Gastrocnemius medialis (tissue), 4 donors: Measurements from ENCODE around the gene GFY. TPM values are rescaled to one million over a fixed set of nuclear protein-coding genes. Genes with fewer than 3 reads are reported as not detected.

Experiments used
- ATAC-seq, 2 donors: fragments of 150-250 bp; one replicate each; pipeline ENCODE4 v1.9.1; 2016
- DNase-seq, 2 donors: peaks; one replicate each; pipeline ENCODE4 v3.0.0-alpha.2; 2019
- H3K27ac ChIP-seq, 4 donors: fragments of 200-600 bp; sonication (generic); 1 replicate in 1 of 4; 2 replicates in 3 of 4; pipeline ENCODE4 v1.5.1; 2016 to 2018; ENCODE audit warnings: mild to moderate bottlenecking in 2 of 4, moderate library complexity in 1 of 4
- H3K27me3 ChIP-seq, 3 donors: fragments of 200-600 bp; sonication (generic) in 2 of 3; 1 replicate in 1 of 3; 2 replicates in 2 of 3; pipeline versions ENCODE4 v1.5.1 to v1.6.0; 2016 to 2019; ENCODE audit warnings: mild to moderate bottlenecking in 1 of 3, moderate library complexity in 1 of 3
- H3K36me3 ChIP-seq, 2 donors: fragments of 200-600 bp; sonication (generic) in 1 of 2; one replicate each; pipeline ENCODE4 v1.5.1; 2017 to 2018
- H3K4me1 ChIP-seq, 2 donors: fragments of 200-600 bp; sonication (generic) in 1 of 2; one replicate each; pipeline ENCODE4 v1.5.1; 2016 to 2017; ENCODE audit warnings: mild to moderate bottlenecking in 2 of 2
- H3K4me3 ChIP-seq, 4 donors: fragments of 200-600 bp; sonication (generic) in 3 of 4; 1 replicate in 1 of 4; 2 replicates in 3 of 4; pipeline ENCODE4 v1.5.1; 2016 to 2019; ENCODE audit warnings: mild to moderate bottlenecking in 2 of 4
- H3K9me3 ChIP-seq, 3 donors: fragments of 200-600 bp; sonication (generic) in 2 of 3; 1 replicate in 1 of 3; 2 replicates in 2 of 3; pipeline ENCODE4 v1.5.1; 2016 to 2019
- POLR2A ChIP-seq, 2 donors: fragments of 450-650 bp; IDR thresholded peaks; one replicate each; pipeline ENCODE4 v1.6.1; 2017; ENCODE audit warnings: antibody characterized with exemption in 2 of 2, mild to moderate bottlenecking in 2 of 2, moderate library complexity in 2 of 2
- in situ Hi-C, 4 donors: fragments of 200-750 bp; cut with MboI; loops; one replicate each; pipeline versions ENCODE4 v1.15.0 to v1.8.0; 2017; ENCODE audit warnings: low sequenced_read_pairs in 4 of 4
- intact Hi-C: fragments of 100-400 bp; cut with DNase I; formaldehyde crosslinking; loops from one replicate; pipeline ENCODE4 v1.15.1; 2023; ENCODE audit warnings: low total_unique reads
- total RNA-seq, 4 donors: library from RNA; depleted of rRNA; stranded (reverse); fragments of >200 nt; gene quantifications; one replicate each; pipeline versions ENCODE4 v1.1.0 to v1.2.3, GENCODE V29; 2016
- TF ChIP-seq, protein P1 (sequence below), 5 experiments: fragments of 450-650 bp in 3 of 5; fragments of 200-600 bp in 2 of 5; sonication (generic) in 2 of 5; IDR thresholded peaks in 4 of 5; conservative IDR thresholded peaks in 1 of 5; 1 replicate in 4 of 5; 2 replicates in 1 of 5; pipeline ENCODE4 v1.5.1; 2016 to 2019; ENCODE audit warnings: antibody characterized with exemption in 5 of 5, mild to moderate bottlenecking in 3 of 5, moderate library complexity in 3 of 5

The GFY gene
- total RNA-seq, 4 donors from 2014 or later = not detected

DNA sequence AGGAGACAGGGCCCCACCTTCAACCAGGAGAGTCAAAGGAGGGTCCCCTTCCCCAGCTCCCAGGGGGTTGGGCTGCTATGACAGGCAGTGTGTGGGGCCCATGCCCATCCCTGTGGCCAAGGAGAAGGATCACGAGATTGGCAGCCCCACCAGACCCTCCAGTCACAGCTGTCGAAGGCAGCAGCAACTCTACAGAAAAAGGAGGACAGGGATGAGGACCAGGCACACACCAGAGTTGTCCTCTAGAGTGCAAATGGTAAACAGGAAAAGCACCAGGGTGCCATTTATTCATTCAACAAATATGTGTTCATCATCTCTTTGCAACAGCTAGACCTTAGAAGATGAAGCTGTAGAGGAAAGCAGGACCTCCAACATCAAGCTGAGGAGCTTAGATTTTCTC, 6.0 kb upstream of the GFY start:
- Histone ChIP-seq H3K27me3 (peaks cover 59 to 74% (median 65%) of the 10 kb centered on the region in 3 donors), H3K4me1 (peaks cover 13 to 21% of the 10 kb centered on the region in 2 donors), H3K36me3 (no peaks in the 10 kb centered on the region), H3K9me3 (no peaks in the 10 kb centered on the region), H3K27ac (no peak overlapping the region), H3K4me3 (no peak overlapping the region)
- DNase-seq (no peak), ATAC-seq (no peak)
- intact Hi-C loops (no loop called here), in situ Hi-C loops (no loop called here)
- no peak for TF ChIP-seq POLR2A (IDR thresholded peaks at IDR 0.05)
- TF ChIP-seq, protein P1, sequence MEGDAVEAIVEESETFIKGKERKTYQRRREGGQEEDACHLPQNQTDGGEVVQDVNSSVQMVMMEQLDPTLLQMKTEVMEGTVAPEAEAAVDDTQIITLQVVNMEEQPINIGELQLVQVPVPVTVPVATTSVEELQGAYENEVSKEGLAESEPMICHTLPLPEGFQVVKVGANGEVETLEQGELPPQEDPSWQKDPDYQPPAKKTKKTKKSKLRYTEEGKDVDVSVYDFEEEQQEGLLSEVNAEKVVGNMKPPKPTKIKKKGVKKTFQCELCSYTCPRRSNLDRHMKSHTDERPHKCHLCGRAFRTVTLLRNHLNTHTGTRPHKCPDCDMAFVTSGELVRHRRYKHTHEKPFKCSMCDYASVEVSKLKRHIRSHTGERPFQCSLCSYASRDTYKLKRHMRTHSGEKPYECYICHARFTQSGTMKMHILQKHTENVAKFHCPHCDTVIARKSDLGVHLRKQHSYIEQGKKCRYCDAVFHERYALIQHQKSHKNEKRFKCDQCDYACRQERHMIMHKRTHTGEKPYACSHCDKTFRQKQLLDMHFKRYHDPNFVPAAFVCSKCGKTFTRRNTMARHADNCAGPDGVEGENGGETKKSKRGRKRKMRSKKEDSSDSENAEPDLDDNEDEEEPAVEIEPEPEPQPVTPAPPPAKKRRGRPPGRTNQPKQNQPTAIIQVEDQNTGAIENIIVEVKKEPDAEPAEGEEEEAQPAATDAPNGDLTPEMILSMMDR (IDR thresholded peaks at IDR 0.05 in 4 of 5, conservative IDR thresholded peaks at IDR 0.05 in 1 of 5) = no peak

DNA sequence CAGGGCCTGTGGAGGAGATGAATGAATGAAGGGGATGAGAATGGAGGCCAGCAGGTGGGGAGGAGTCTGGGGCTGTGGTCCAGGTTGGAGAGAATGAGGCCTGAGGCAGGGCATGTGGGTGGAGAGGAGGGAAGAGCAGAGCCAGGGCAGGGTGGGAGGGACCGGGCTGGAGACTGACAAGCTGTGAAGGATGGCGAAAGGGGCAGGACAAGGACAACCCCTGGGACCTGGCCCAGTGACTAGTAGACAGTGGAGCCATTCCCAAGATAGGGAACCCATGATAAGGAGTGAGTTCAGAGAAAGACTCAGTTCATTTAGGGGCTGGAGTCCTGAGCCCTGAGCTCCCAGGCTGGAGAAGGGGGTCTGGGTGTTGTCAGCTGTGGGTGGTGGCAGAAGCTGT, 5.0 kb upstream of the GFY start:
- H3K4me1 ChIP-seq = peaks cover 13 to 21% of the 10 kb centered on the region in 2 donors
- intact Hi-C loops = no loop called here
- no peaks in the 10 kb centered on the region for H3K36me3 ChIP-seq
- no peak overlapping the region for H3K4me3 ChIP-seq
- no peaks in the 10 kb centered on the region for H3K9me3 ChIP-seq
- ATAC-seq (no peak), DNase-seq (no peak)
- in situ Hi-C loops = no loop called here
- peaks cover 69 to 85% (median 76%) of the 10 kb centered on the region in 3 donors for H3K27me3 ChIP-seq
- TF ChIP-seq, protein P1 (IDR thresholded peaks at IDR 0.05 in 4 of 5, conservative IDR thresholded peaks at IDR 0.05 in 1 of 5) = no peak
- TF ChIP-seq POLR2A (IDR thresholded peaks at IDR 0.05) = no peak
- H3K27ac ChIP-seq = no peak overlapping the region

DNA sequence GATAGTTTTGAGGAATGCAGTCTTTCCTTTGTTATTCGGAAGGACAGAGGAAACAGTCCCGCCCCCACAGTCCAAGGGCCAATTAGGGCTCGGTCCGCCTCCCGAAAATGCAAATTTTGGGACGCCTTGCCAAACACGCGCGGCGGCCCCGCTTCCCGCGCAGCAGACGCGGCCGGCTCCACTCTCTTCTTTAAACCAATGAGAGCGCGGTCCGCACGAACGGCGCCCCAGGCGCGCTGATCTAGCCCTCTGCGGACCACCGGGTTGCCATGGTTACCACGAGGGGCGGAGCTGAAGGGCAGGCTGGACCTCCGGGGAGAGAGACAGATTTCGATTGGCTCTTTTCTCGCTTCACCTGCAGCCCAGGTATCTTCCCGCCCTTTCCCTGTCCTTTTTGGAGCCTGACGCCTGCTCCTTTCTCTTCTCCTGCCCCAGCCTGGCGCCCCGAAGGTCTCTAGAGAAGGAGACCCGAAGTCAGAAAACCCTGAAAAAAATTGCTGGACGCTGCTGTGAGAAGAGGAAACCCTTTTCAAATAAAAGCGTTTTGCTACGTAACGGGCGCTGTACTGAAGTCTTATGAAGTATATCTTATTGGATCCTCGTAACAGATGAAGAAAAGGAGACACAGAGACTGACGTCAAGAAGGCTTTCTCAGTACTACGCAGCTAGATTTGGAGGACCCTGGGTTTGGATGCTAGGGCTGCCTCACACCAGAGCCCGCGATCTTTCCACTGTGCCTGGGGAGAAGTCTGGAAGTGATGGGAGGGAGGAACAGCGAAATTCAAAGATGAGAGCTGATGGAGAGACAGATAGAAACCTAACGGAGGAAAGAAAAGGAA, 3.9 kb upstream of the GFY start:
- H3K36me3 ChIP-seq = no peaks in the 10 kb centered on the region
- no peak overlapping the region for H3K27ac ChIP-seq
- peaks cover 80 to 95% (median 86%) of the 10 kb centered on the region in 3 donors for H3K27me3 ChIP-seq
- no peaks in the 10 kb centered on the region for H3K9me3 ChIP-seq
- ATAC-seq = no peak
- DNase-seq = no peak
- peaks cover 13 to 21% of the 10 kb centered on the region in 2 donors for H3K4me1 ChIP-seq
- TF ChIP-seq, protein P1 (IDR thresholded peaks at IDR 0.05 in 4 of 5, conservative IDR thresholded peaks at IDR 0.05 in 1 of 5) = no peak
- no peak for TF ChIP-seq POLR2A (IDR thresholded peaks at IDR 0.05)
- in situ Hi-C loops (no loop called here), intact Hi-C loops (no loop called here)
- peak overlapping the region in 1 of 4 donors; percentile 10 for H3K4me3 ChIP-seq

DNA sequence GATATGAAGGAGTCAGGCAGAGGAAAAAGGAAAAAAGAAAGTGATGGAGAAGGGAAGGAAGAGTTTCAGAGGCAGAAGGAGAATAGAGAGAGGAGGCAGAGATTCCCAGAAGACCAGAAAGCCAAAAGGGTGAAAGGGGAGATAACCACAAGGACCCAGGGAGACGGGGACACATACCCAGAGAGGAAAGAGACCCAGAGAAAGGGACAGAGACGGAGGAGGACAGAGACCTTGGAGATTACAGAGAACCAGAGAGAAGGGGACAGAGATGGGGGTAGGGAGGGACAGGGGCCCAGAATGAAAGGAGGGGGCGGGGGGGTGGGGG, 3.3 kb upstream of the GFY start:
- peaks cover 13 to 21% of the 10 kb centered on the region in 2 donors for H3K4me1 ChIP-seq
- in situ Hi-C loops (no loop called here), intact Hi-C loops (loop anchor here (1.0 kb wide), 1 partner anchor 21 kb away; no protein-coding TSS in a partner anchor)
- no peaks in the 10 kb centered on the region for H3K9me3 ChIP-seq
- H3K36me3 ChIP-seq = no peaks in the 10 kb centered on the region
- no peak overlapping the region for H3K4me3 ChIP-seq
- H3K27me3 ChIP-seq = peaks cover 85 to 97% (median 92%) of the 10 kb centered on the region in 3 donors
- ATAC-seq (no peak), DNase-seq (no peak)
- no peak overlapping the region for H3K27ac ChIP-seq
- no peak for TF ChIP-seq POLR2A (IDR thresholded peaks at IDR 0.05)
- TF ChIP-seq, protein P1 (IDR thresholded peaks at IDR 0.05 in 4 of 5, conservative IDR thresholded peaks at IDR 0.05 in 1 of 5) = no peak
